HEK293 (cell line): ENCODE measurements around the gene KRT39.

ENCODE experiments used
- MZF1 ChIP-seq: fragments of 450-650 bp; formaldehyde crosslinking; IDR thresholded peaks from 2 replicates; pipeline ENCODE4 v1.5.1; 2017; ENCODE audit warnings: missing biosample characterization, missing genetic modification characterization, borderline replicate concordance
- ZFP37 ChIP-seq: fragments of 450-650 bp; formaldehyde crosslinking; IDR thresholded peaks from 2 replicates; pipeline ENCODE4 v1.5.1; 2016; ENCODE audit warnings: missing biosample characterization, missing genetic modification characterization

DNA sequence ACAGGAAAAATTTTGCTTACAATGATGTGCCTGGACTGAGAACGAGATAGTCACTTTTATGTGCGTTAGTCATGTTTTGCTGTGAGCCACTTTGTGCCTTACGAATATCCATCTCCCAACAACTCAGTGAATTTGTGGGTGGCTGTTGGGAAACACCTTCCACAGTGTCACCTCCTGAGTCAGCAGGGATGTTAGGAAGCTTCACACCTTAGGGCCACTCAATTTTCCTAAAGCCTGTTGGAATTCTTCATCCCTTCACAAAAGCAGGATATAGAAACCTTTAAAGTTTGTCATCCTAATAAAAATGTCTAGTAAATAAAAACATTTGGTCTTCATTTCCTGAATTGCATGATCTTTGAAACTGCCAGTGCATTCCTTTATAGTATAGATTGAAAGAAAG, 46.4 kb upstream of the KRT39 start:
- TF ChIP-seq MZF1 (no peak), ZFP37 (no peak)
